ENCODE data around the gene GAS6.
"Not testable (repeated sequence)": the region's sequence is repeated elsewhere in the genome, so short reads cannot be mapped to it uniquely, and the experiment has no call there.

Gene GAS6

DNA sequence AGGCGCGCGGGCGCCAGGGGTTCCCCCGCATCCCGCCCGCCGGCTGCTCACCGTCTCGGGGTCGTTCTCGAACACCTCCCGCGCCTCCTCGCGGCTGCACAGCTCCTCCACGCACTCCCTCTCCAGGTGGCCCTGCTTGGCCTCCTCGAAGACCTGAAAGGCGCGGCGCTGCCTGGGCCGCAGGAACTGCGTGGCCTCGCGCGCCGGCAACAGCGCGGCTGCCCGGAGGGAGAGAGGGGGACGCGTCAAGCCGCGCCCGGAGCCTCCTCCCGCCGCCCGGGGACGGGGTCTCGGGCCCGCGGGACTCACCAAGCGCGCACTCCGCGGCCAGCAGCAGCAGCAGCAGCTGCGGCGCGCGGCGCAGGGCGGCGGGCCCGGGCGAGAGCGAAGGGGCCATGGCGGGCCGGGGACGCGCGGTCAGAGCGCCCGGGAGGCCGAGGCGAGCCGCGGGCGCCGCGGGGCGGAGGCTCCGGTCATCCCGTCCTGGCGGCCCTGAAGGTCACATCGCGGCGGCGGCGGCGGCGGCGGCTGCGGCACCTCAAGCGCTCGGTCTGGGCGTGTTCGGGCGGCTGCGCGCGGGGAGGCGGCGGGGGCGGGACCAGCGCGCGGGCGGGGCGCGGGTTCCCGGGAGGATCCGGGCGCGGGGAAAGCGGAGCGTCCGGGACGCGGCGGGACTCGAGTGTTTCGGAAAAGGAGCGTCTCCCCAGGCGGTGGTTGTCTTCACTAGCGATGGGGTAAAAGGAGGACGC lies at the start of gene GAS6:
GAS6 (minus strand) TSS at position 553 of the 749 bp plus-strand sequence; CDS start at position 397, 156 bp downstream.
- TF ChIP-seq, protein P1, sequence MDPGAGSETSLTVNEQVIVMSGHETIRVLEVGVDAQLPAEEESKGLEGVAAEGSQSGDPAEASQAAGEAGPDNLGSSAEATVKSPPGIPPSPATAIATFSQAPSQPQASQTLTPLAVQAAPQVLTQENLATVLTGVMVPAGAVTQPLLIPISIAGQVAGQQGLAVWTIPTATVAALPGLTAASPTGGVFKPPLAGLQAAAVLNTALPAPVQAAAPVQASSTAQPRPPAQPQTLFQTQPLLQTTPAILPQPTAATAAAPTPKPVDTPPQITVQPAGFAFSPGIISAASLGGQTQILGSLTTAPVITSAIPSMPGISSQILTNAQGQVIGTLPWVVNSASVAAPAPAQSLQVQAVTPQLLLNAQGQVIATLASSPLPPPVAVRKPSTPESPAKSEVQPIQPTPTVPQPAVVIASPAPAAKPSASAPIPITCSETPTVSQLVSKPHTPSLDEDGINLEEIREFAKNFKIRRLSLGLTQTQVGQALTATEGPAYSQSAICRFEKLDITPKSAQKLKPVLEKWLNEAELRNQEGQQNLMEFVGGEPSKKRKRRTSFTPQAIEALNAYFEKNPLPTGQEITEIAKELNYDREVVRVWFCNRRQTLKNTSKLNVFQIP (CRISPR knock-in tag; IDR thresholded peaks at IDR 0.05; ENCODE audit: borderline replicate concordance, low read depth): no peak
- TF ChIP-seq, protein P2, sequence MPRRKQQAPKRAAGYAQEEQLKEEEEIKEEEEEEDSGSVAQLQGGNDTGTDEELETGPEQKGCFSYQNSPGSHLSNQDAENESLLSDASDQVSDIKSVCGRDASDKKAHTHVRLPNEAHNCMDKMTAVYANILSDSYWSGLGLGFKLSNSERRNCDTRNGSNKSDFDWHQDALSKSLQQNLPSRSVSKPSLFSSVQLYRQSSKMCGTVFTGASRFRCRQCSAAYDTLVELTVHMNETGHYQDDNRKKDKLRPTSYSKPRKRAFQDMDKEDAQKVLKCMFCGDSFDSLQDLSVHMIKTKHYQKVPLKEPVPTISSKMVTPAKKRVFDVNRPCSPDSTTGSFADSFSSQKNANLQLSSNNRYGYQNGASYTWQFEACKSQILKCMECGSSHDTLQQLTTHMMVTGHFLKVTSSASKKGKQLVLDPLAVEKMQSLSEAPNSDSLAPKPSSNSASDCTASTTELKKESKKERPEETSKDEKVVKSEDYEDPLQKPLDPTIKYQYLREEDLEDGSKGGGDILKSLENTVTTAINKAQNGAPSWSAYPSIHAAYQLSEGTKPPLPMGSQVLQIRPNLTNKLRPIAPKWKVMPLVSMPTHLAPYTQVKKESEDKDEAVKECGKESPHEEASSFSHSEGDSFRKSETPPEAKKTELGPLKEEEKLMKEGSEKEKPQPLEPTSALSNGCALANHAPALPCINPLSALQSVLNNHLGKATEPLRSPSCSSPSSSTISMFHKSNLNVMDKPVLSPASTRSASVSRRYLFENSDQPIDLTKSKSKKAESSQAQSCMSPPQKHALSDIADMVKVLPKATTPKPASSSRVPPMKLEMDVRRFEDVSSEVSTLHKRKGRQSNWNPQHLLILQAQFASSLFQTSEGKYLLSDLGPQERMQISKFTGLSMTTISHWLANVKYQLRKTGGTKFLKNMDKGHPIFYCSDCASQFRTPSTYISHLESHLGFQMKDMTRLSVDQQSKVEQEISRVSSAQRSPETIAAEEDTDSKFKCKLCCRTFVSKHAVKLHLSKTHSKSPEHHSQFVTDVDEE (CRISPR knock-in tag; IDR thresholded peaks at IDR 0.05): no peak
- TF ChIP-seq, protein P3, sequence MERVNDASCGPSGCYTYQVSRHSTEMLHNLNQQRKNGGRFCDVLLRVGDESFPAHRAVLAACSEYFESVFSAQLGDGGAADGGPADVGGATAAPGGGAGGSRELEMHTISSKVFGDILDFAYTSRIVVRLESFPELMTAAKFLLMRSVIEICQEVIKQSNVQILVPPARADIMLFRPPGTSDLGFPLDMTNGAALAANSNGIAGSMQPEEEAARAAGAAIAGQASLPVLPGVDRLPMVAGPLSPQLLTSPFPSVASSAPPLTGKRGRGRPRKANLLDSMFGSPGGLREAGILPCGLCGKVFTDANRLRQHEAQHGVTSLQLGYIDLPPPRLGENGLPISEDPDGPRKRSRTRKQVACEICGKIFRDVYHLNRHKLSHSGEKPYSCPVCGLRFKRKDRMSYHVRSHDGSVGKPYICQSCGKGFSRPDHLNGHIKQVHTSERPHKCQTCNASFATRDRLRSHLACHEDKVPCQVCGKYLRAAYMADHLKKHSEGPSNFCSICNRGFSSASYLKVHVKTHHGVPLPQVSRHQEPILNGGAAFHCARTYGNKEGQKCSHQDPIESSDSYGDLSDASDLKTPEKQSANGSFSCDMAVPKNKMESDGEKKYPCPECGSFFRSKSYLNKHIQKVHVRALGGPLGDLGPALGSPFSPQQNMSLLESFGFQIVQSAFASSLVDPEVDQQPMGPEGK (CRISPR knock-in tag; IDR thresholded peaks at IDR 0.05; ENCODE audit: borderline replicate concordance): no peak
- no peak for TF ChIP-seq TCF4 (CRISPR knock-in tag; IDR thresholded peaks at IDR 0.05; ENCODE audit: borderline replicate concordance)
- TF ChIP-seq, protein P4, sequence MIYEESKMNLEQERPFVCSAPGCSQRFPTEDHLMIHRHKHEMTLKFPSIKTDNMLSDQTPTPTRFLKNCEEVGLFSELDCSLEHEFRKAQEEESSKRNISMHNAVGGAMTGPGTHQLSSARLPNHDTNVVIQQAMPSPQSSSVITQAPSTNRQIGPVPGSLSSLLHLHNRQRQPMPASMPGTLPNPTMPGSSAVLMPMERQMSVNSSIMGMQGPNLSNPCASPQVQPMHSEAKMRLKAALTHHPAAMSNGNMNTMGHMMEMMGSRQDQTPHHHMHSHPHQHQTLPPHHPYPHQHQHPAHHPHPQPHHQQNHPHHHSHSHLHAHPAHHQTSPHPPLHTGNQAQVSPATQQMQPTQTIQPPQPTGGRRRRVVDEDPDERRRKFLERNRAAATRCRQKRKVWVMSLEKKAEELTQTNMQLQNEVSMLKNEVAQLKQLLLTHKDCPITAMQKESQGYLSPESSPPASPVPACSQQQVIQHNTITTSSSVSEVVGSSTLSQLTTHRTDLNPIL (CRISPR knock-in tag; IDR thresholded peaks at IDR 0.05; ENCODE audit: low read depth): no peak
- TF ChIP-seq ARNTL (CRISPR knock-in tag; IDR thresholded peaks at IDR 0.05; ENCODE audit: borderline replicate concordance, low read depth): no peak
- ATAC-seq: peak; percentile 62

DNA sequence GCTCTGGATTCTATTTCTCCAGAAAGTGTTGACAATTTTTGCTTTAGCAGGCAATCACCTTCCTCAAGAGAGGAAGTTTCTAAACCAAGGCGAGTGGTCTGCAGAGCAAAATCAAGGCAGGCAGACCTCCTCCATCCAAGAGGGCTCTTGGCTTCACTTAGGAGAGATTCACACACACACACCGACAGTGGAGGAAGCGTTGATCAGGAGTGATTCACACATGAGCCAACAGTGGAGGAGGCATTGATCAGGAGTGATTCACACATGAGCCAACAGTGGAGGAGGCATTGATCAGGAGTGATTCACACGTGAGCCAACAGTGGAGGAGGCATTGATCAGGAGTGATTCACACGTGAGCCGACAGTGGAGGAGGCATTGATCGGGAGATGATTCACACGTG lies 49.5 kb upstream of the GAS6 start:
- not testable (repeated sequence) for ATAC-seq

DNA sequence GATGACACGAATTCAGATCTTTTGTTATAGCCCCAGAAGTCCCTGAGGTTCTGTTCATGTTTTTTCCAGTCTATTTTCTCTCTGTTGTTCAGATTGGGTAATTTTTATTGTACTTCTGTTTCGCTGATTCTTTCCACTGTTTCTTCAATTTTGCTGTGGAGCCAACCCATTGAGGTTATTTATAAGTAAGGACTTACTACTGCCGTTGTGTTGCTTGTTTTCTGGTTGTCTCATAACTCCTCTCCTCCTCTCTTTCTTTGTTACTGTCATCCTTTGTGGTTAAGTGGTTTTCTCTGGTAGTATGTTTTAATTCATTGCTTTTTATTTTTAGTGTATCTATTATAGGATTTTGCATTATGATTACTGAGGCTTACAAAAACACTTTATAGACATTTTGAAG lies 48.7 kb upstream of the GAS6 start:
- TF ChIP-seq GLIS3 (CRISPR knock-in tag; IDR thresholded peaks at IDR 0.05) (no peak), CSDC2 (CRISPR knock-in tag; IDR thresholded peaks at IDR 0.05) (no peak), RARB (CRISPR knock-in tag; IDR thresholded peaks at IDR 0.05) (no peak), ZFP3 (CRISPR knock-in tag; IDR thresholded peaks at IDR 0.05) (no peak), ESRRG (CRISPR knock-in tag; IDR thresholded peaks at IDR 0.05) (no peak)
- TF ChIP-seq, protein P1 (CRISPR knock-in tag; IDR thresholded peaks at IDR 0.05; ENCODE audit: borderline replicate concordance, low read depth): no peak
- no peak for ATAC-seq

DNA sequence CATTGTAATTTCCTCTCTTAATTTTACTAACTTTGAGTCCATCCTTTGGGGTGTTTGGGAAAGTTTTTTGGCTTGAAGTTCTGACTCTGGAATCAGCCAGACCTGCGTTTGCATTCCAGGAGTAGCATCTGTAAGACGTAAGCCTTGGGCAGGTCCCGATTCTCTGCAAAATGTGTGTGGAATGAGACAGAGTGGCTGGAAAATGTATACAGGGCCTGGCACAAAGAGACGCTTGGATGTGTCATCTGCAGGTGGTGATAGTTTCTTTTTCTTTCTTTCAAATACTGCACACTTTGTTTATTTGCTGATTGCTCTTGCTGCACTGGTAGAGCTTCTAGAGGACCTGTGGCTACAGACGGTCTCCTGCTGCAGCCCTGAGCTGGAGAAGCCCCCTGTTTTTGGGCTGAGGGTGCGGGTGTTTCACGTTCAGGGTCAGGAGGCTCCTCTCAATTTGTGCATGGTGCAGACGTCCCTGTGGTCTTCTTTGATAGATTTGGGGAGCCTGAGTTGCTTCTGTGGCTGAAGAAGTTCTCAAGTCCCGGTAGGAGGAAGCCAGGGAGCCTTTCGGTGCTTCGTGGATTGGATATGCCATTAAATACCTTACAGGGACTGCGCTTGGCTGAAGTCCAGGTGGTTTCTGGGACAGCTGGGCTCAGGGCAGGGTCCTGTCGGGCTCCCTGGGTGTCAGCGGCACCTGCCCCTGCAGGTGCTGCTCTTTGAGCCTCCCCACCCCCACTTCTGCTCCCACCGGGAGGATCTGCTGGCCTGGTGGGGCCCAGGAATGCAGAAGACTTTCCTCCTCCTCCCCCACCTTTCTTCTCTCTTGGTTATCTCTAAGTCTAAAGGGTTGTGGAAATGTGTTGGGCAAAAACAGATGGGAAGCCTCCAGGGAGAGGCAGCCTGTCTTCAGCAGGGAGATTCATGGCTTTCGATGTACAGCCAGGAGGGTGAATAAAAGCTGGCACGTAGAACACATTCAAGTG lies 44.0 kb upstream of the GAS6 start:
- peak; percentile 85 for ATAC-seq
- TF ChIP-seq ZNF565 (CRISPR knock-in tag; conservative IDR thresholded peaks at IDR 0.05; ENCODE audit: low read depth): no peak
- TF ChIP-seq TOX (CRISPR knock-in tag; IDR thresholded peaks at IDR 0.05; ENCODE audit: borderline replicate concordance): no peak
- TF ChIP-seq, protein P4 (CRISPR knock-in tag; IDR thresholded peaks at IDR 0.05; ENCODE audit: low read depth): no peak
- no peak for TF ChIP-seq CSDC2 (CRISPR knock-in tag; IDR thresholded peaks at IDR 0.05)
- no peak for TF ChIP-seq PPARA (CRISPR knock-in tag; IDR thresholded peaks at IDR 0.05; ENCODE audit: borderline replicate concordance)
- TF ChIP-seq, protein P1 (CRISPR knock-in tag; IDR thresholded peaks at IDR 0.05; ENCODE audit: borderline replicate concordance, low read depth): no peak
- TF ChIP-seq, protein P5, sequence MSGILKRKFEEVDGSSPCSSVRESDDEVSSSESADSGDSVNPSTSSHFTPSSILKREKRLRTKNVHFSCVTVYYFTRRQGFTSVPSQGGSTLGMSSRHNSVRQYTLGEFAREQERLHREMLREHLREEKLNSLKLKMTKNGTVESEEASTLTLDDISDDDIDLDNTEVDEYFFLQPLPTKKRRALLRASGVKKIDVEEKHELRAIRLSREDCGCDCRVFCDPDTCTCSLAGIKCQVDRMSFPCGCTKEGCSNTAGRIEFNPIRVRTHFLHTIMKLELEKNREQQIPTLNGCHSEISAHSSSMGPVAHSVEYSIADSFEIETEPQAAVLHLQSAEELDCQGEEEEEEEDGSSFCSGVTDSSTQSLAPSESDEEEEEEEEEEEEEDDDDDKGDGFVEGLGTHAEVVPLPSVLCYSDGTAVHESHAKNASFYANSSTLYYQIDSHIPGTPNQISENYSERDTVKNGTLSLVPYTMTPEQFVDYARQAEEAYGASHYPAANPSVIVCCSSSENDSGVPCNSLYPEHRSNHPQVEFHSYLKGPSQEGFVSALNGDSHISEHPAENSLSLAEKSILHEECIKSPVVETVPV (CRISPR knock-in tag; IDR thresholded peaks at IDR 0.05): no peak

Data from SK-N-SH treated with all-trans-retinoic acid at 6 μM for 48 hours (cell line).